Transverse colon (tissue), 3 donors: Measurements from ENCODE around the gene PCDHB7.
"Not testable (repeated sequence)": the region's sequence is repeated elsewhere in the genome, so short reads cannot be mapped to it uniquely, and the experiment has no call there.

Experiments used
- POLR2A ChIP-seq: fragments of 450-650 bp; IDR thresholded peaks from one replicate; pipeline ENCODE4 v1.6.1; 2016; ENCODE audit warnings: antibody characterized with exemption, mild to moderate bottlenecking, moderate library complexity
- TF ChIP-seq, protein P1 (sequence below), 5 experiments: fragments of 200-600 bp in 3 of 5; fragments of 450-650 bp in 2 of 5; sonication (generic) in 3 of 5; IDR thresholded peaks; 1 replicate in 2 of 5; 2 replicates in 3 of 5; pipeline ENCODE4 v1.5.1; 2016 to 2017; ENCODE audit warnings: antibody characterized with exemption in 5 of 5, inconsistent platforms in 3 of 5, mild to moderate bottlenecking in 2 of 5, moderate library complexity in 1 of 5

DNA sequence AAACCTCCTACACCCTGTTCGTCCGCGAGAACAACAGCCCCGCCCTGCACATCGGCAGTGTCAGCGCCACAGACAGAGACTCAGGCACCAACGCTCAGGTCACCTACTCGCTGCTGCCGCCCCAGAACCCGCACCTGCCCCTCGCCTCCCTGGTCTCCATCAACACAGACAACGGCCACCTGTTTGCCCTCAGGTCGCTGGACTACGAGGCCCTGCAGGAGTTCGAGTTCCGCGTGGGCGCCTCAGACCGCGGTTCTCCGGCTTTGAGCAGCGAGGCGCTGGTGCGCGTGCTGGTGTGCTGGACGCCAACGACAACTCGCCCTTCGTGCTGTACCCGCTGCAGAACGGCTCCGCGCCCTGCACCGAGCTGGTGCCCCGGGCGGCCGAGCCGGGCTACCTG is 15.1 kb upstream of the PCDHB7 start:
- TF ChIP-seq, protein P1, sequence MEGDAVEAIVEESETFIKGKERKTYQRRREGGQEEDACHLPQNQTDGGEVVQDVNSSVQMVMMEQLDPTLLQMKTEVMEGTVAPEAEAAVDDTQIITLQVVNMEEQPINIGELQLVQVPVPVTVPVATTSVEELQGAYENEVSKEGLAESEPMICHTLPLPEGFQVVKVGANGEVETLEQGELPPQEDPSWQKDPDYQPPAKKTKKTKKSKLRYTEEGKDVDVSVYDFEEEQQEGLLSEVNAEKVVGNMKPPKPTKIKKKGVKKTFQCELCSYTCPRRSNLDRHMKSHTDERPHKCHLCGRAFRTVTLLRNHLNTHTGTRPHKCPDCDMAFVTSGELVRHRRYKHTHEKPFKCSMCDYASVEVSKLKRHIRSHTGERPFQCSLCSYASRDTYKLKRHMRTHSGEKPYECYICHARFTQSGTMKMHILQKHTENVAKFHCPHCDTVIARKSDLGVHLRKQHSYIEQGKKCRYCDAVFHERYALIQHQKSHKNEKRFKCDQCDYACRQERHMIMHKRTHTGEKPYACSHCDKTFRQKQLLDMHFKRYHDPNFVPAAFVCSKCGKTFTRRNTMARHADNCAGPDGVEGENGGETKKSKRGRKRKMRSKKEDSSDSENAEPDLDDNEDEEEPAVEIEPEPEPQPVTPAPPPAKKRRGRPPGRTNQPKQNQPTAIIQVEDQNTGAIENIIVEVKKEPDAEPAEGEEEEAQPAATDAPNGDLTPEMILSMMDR (IDR thresholded peaks at IDR 0.05) = not testable (repeated sequence)
- TF ChIP-seq POLR2A = not testable (repeated sequence)
